ENCODE measurements around the gene BUD23.

DNA sequence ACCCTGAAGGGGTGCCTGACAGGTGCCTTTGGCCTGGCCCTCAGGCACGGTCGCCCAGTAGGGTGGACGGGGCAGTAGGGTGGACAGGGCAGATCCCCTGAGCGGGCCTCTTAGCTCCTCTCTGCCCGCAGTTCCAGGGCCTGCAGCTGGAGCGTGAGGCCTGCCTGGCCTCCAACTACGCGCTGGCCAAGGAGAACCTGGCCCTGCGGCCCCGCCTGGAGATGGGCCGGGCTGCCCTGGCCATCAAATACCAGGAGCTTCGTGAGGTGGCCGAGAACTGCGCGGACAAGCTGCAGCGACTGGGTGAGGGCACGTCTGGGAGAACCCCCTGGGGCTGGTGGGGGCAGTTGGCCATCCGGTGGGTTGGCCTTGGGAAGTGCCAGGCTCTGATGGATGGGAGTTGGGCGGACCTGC, 14.1 kb upstream of the BUD23 start:
- TF ChIP-seq, protein P1, sequence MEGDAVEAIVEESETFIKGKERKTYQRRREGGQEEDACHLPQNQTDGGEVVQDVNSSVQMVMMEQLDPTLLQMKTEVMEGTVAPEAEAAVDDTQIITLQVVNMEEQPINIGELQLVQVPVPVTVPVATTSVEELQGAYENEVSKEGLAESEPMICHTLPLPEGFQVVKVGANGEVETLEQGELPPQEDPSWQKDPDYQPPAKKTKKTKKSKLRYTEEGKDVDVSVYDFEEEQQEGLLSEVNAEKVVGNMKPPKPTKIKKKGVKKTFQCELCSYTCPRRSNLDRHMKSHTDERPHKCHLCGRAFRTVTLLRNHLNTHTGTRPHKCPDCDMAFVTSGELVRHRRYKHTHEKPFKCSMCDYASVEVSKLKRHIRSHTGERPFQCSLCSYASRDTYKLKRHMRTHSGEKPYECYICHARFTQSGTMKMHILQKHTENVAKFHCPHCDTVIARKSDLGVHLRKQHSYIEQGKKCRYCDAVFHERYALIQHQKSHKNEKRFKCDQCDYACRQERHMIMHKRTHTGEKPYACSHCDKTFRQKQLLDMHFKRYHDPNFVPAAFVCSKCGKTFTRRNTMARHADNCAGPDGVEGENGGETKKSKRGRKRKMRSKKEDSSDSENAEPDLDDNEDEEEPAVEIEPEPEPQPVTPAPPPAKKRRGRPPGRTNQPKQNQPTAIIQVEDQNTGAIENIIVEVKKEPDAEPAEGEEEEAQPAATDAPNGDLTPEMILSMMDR (IDR thresholded peaks at IDR 0.05), result no peak
- TF ChIP-seq POLR2A (IDR thresholded peaks at IDR 0.05) (no peak), POLR2AphosphoS5 (IDR thresholded peaks at IDR 0.05) (no peak), EP300 (IDR thresholded peaks at IDR 0.05) (no peak)

All from gastroesophageal sphincter (tissue), 3 donors.